DMS153 (cell line): ENCODE data around the gene SLC12A7.
"Not testable (repeated sequence)": the region's sequence is repeated elsewhere in the genome, so short reads cannot be mapped to it uniquely, and the experiment has no call there.

Source experiments
- DNase-seq: peaks from one replicate; lab custom pipeline; 2025; lab: John Stamatoyannopoulos, UW

Gene SLC12A7

DNA sequence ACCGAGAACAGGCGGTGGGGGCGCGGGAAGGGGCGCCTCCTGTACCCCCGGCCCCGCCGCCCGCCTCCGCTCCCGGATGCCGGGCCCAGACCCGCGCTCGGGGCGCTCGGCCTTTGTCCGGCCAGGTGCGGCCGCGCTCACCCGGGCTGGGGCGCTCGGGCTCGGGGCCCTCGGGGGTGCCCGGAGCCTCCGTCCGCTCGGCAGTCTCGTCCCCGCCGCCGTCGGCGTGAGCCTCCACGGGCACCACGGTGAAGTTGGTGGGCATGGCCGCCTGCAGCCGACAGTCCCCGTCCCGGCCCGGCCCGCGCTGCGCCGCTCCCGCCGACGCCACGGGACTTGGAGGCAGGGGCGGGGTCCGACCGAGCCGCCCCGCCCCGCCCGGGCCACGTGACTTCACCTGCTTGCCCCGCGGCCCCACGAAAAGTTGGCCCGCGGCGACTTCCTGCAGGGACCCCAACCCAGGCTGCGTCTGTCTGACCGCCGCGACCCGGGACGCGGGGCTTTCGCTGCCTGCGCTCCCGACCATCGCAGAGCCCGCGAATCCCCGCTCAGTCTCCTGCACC is at the start of gene SLC12A7:
SLC12A7 (minus strand) TSS at position 337 of the 563 bp plus-strand sequence; CDS start at position 265, 72 bp downstream.
- peak; percentile 14 for DNase-seq

DNA sequence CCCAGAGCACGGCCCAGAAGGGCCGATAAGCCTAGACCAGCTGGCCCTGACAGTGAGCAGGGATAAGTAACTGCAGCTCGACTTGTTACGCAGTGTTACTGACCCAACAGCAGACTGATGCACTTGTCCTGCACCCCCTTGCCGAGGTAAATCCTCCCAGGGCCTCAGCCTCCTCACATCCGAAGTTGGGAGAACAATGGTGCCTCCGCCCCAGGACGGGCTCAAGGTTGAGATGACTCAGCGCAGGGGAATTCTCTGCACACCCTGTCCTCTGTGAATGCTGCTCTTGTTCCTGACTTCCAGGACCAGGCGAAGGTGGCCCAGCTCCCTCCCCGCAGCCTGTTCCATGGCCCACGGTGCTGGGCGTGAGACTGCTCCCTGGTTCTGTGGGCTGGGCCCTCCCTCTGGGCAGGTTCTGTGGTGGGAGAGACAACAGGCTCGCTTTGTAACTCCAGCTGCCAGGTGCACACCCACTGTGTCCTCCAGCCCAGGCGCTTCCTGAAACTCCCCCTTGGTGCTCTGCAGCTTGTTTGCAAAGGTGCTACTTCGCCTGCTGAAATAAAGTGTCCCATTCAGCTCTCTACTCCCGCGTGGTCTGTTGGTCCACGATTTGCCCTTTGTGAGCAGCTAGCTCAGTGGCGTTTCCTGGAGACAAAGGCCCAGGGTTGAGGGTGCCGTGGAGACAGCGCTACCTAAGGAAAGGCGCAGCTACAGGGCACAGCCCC is 49.4 kb upstream of the SLC12A7 start:
- peak; percentile 74 for DNase-seq

DNA sequence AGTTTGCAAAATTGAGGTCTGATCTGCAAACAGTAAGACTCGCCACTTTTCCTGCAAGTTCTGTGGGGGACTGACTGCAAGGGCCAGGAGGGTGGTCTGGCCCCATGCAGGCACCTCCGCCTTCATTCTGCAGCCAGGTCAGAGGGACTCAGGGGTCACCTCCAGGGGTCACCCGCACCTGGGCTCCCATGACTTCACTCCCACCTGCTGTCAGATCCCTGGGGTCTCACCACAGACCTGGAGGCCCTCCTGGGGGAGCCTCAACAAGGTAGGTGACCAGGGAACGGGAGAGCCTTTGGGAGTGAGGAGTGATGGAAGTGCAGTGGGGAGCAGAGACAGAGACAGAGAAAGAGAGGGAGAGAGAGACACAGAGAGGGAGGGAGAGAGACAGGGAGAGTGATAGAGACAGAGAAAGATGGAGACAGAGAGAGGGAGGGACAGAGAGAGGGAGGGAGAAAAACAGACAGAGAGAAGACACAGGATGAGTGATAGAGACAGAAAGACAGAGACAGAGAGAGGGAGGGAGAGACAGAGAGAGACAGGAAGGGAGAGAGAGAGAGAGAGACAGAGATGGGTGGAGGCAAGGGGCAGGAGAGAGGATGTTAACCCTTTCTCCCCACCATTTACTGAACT is 48.0 kb upstream of the SLC12A7 start:
- no peak for DNase-seq

DNA sequence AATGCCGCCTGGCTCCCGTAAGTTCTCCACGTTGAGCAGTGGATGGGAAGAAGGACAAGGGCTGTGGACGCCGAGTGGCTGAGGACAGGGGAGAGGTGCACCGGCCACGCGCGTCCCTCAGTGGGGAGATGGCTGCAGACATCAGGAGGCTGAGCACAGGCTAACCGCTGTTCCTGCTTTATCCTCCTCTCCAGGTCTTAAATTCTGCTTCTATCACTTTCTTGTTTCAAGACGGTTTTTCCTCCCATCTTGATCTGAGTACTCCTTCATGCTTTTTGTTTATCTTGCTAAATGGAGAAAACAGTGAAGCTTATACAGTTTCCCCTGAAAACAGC is 47.4 kb upstream of the SLC12A7 start:
- DNase-seq: no peak

DNA sequence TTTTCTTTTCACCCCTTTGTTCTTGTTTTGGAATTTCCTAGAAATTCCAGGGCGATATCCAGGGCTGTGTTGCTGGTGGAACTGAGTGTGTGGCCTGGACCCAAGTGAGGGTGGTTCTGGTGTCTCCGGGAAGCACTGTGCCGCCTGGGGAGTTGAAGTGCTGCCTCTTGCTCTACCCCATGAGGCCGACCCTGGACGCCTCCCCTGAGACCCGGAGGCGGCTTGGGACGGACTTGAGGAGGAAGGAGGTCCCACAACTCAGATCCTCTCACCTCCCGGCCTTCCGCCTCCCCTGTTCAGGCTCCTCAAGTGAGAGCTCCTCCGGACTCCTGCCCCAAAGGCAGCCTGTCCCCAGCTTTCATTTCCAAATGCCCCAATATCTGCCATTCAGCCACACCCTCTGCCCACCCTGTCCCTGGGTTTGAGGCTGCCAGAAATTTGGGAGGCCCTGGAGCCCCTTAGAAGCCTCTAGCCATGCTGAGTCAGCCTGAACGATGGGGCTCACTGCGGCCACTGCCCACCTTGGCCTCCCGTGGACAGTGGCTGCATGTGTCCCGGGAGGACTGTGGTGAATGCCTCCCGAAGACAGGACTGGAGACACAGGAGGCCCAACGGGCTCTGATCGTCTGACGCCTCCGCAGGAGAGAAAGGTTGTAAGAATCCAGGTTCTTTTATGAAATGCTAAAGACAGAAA is 46.9 kb upstream of the SLC12A7 start:
- DNase-seq: no peak

DNA sequence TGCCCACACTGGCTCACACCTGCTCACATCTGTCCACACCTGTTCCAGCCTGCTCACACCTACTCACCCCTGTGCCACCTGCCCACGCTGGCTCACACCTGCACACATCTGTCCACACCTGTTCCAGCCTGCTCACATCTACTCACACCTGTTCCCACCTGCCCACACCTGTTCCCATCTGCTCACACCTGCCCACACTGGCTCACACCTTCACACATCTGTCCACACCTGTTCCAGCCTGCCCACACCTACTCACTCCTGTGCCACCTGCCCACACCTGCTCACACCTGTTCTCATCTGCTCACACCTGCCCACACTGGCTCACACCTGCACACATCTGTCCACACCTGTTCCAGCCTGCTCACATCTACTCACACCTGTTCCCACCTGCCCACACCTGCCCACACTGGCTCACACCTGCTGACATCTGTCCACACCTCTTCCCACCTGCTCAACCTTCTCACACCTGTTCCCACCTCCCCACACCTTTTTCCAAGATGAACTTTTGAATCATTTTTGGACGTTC is 45.7 kb upstream of the SLC12A7 start:
- not testable (repeated sequence) for DNase-seq

DNA sequence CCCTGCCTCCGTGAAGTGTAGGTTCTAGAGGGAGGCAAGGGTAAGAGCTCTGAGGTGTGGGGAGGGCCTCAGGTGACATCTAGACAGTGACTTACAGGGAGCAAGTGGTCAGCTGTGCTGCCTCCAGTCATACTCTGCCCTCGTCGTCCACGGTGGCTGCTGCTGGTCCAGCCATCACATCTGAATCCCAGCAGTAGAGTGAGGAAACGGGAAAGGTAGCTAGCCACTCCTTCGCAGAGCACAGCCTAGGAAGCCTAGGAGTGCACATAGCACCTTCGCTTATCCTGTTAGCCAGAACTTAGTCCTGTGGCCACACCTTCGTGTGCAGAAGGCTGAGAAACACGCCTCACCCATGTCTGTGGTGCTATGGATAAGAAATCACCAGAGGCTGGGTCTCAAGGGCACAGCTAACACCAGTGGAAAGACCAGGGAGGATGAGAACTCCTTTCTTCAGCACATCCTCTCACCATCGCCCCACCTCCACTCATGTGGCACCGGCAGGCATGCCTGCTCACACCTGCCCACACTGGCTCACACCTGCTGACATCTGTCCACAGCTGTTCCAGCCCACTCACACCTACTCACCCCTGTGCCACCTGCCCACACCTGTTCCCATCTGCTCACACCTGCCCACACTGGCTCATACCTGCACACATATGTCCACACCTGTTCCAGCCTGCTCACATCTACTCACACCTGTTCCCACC is 45.0 kb upstream of the SLC12A7 start:
- DNase-seq: peak; percentile 28

DNA sequence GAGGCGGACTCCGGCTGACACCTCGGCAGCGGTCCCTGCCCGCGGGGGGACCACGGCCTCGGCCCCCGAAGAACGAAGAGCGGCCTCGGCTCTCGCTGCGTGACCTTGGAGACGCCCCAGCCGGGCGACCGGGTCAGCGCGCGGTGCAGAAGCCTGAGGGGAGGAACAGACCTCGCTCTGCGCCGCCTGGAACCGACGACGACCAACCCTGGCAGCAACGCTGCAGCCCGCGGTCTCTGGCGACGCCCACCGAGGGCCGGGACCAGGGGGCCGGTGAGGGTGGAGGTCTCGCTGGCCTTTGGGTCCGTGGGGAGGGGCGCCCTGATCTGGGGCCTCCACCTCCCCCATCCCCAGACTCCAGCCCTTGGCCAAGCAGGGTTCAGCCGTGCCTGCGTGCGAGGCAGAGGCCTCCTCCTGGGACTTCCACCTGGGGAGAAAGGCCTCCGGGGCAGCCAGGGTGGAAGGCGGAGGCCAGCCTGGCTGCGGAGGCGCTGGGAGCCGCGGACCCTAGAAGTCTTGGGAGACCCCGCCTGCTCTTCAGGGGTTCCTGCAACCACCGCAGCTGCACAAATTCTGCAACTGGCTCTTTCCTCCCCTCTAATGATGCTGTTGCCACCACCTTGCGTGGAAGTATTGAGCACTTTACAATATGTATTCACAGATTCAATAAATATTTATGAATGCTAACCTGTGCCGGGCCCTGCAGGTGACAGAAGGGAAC is 44.3 kb upstream of the SLC12A7 start:
- DNase-seq: no peak

DNA sequence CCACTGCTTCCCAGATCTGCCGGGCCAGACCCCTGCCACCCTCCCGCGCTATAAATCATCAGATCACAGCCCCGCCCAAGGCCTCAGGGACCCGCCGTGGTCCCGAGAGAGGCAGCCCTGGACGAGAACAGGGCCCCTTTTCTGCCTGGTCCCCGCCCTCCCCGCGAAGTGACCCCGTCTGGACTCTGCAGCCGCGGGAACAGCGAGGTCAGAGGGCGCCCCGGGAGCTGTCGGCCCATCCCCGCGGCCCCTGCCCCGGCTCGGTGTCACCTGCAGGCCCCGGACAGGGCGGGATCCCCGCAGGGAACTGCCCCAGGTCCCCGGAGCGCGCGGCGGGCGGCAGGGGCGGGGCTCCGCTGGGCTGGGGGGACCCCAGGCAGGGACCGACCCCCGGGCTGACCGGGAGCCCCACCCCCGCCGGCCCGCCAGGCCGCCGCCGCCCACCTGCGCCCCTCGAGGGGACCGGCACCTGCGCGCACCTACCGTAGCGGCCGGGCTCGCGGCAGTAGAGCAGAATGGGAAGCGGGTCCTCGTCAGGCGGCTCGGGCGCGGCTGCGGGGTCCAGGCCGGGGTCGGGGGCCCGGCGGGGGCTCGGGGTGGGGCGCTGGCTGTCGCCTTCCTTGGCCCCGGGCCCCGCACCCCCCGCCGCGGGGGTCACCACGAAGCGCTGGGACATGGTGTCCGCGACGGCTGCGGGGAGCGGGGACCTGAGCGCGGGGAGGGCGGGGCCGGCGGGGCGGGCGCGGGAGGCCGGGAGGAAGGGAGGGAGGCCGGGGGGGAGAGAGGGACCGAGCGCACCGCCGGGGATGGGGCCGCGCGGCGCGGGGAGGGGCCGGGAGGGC is 43.5 kb upstream of the SLC12A7 start:
- DNase-seq: no peak

DNA sequence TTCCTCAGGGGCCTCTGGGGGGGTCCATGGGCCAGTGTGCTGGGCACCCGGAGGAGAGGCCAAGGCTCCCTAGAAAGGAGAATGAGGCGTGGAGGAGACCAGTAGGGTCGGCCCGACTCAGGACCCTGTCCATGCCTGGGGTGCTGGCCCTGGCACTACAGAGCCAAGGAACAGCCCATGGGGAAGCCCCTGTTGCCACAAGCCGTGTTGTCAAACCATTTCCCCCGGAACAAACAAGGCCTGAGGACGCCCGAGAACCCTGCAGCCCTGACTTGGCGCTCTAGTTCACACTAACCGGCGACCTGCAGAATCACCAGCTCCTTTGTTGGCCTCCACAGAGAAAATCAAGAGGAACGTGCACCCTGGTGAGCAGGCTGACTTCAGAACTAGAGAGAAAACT is 41.6 kb upstream of the SLC12A7 start:
- no peak for DNase-seq

DNA sequence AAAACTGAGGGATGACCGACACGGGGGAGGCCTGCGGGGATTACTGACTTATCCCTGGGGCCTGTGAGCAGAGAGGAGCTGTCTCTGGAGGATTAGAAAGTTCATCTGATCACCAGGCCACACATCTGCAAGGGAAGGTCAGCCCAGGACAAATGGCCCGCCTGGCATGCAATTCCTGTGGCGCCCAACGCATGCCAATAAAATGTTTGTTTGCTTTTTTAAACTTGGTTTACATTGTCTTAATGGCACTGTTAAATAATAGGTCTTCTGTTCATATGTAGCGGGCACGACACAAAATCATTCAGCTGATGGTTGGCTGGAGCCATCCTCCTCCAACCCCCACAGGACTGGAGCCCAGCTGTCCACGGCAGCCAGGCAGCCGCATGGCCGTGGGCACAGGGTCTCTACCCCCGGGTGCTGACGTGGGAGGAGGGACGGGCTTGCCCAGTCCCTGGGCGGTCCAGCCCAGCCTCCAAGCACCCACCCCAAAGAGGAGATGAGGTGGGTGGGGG is 41.0 kb upstream of the SLC12A7 start:
- peak; percentile 73 for DNase-seq

DNA sequence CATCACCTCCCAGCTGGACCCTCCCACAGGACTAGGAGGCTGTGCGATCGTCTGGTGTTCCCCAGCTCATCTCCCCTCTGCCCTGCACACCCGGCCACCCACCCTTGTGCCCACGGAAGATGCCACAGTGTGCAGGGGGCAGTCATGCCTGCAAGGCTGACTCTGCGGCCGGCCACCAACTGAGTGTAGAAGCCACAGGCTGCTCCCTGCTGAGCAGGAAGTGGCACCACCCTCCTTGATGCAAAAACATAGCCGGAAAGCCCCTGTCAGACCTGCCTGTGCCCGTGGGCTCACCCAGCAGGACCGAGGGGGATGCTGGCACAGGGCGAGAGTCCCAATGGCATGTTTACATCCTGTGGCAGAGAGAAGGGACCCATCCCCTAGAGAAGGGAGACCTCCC is 40.3 kb upstream of the SLC12A7 start:
- peak; percentile 22 for DNase-seq

DNA sequence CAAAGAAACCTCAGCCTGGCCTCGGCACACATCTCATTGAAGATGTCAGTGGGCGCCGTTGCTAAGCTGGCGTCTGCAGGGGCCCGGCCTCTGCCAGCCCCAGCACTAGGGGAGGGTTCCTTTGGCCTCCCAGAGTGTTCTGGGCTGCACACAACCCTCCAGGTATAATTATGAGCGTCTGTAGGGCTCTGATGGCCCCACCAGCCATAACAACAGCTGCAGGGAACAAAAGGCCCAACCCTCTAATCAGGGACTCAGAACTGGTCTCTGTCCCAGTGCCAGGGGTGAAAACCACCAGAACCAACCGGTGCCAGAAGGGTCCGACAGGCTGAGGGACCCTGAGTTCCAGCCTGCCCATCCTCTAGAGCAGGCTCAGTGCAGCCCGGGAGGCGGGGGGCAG is 39.5 kb upstream of the SLC12A7 start:
- no peak for DNase-seq

DNA sequence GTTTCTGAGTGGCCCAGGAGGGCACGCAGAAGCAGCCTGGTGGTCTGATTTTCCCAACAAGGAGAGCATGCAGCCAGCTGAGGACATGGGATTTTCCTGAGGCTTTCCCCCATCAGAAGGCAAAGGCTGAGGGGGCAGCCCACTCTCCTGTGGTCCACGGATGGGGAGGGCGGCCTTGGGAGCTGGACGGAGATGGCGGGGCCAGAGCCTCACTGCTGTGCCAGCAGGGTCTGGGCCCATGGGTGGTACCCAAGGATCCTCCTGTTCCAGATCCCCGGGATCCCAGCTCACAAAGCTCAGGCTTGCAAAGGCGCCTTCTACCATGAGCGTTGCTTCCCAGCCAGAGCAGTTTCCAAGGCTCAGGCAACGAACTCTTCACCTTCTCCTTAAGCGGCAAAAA is 39.0 kb upstream of the SLC12A7 start:
- DNase-seq: no peak

DNA sequence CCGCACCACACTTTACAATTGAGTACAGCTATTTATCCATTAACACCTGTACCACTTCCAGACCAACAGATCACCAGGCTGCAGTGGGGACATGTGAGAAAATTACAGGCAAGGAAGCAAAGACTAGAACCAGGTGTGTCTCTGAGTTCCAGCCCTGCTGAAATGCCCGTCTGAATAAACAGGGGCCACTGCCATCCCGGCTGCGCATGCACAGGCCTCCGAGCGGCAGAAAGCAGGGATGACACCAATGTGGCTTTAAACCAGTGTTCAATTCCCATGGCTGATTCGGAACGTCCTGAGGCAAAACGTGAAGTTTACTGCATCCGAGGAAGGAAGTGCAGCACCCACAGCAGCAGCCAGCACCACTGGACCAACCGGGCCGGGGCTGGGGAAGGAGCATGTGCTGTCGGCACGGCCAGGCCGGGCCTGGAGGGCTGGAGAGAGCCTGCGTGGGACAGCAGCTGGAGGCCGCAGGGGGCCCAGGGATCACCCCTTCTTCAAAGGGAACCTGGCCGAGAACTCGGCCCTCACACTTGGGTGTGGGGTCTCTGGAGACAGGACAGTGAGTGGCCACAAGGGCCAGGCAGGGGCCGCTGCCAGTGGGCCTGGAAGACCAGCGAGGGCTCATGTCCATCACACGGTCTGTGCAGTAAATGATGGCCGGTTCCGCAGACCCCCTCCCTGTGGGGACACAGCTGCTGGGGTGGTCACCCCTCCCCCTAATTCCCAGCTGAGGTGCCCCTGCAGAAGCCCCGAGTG is 33.0 kb upstream of the SLC12A7 start:
- no peak for DNase-seq

DNA sequence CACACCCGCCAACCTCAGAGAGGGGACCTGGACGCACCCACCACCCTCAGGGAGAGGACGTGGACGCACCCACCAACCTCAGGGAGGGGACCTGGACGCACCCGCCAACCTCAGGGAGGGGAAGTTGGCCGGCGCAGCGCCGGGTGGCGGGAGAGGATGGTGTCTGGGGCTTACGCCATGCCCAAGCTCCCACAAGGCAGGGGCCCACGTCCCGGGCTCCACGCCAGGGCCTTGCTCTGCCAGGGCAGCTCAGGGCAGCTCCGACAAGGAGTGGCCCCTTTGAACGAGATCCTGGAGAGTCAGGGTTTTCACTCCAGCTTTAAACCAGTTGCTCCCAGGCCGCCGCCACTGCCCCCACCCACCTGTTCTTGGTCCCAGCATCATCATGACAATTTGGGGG is 32.2 kb upstream of the SLC12A7 start:
- no peak for DNase-seq

DNA sequence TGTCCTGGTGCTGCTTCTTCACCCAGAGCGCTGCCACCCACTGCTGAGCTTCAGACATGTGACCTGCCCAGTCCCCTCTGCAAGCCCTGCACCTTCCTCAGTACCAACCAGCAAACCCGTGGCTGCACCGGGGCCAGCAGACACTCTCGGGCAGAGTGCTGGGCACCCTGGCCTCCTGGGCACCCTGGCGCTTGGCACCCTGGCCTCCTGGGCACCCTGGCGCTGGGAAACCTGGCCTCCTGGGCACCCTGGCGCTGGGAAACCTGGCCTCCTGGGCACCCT is 31.7 kb upstream of the SLC12A7 start:
- DNase-seq: no peak

DNA sequence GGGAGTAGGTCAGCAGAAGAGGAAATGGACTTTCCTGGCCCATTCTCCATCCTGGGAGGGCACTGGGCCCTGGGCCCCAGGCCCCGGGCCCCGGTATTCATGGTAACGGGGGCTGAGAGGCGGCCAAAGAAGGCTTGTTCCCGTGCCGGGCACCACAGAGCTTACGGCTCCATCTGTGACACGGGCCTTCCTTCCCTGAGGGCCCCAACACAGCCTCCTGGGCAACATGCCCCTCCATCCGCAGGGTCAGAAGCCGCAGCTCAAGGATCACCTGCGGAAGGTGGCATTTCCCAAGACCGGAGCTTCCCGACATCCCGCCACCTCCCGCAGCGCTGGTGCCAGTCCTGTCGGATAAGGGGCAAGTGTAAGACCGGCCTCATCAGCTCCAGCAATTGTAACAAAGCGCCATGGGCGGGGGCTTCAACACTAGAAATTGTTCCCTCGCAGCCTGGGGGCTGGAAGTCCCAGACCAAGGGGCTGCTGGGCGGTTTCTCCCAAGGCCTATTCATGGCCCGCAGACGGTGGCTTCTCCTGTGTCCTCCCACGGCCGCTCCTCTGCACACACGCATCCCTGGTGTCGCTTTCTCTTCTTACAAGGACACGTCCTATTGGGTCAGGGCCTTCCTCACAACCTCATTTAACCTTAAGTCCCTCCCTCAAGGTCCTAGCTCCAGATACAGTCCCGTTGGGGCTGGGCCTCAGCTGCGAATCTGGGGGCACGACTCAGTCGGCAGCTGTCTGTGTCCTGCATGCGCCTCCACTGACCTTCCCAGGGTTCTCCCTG is 31.2 kb upstream of the SLC12A7 start:
- no peak for DNase-seq

DNA sequence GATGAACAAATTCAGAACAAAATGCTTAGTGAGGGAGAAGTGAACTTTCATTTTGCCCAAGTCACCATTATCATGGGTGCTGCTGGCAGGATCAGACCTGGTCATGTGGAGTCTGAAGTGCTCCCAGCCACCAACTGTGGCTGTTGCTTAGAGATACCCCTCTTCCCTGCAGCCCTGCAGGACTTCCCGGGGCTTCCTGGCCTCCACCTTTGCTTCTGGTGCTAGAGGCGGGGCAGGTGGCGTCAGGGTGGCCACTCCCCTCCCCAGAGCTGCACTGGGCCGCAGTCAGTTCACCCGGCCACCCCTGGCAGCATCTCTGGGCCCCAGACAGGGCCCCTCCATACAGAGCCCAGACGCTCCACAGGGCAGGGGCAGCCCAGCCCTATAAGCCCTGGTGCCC is 30.0 kb upstream of the SLC12A7 start:
- DNase-seq: peak; percentile 44
